Measurements from ENCODE around the gene AUTS2.

The AUTS2 gene

GRCh38 chr7:70298780-70299471 is 700.7 kb downstream of the AUTS2 start:
- DNase-seq: no peak

- no peak for DNase-seq
Observed at GRCh38 chr7:70299472-70299807, 701.2 kb downstream of the AUTS2 start.

- DNase-seq: no peak
Observed at GRCh38 chr7:70301673-70302185, 703.5 kb downstream of the AUTS2 start.

GRCh38 chr7:70303309-70303708 is 705.0 kb downstream of the AUTS2 start:
- DNase-seq: no peak

- DNase-seq: no peak
Observed at GRCh38 chr7:70303780-70304179, 705.5 kb downstream of the AUTS2 start.

GRCh38 chr7:70306173-70306572 is 707.9 kb downstream of the AUTS2 start:
- no peak for DNase-seq

GRCh38 chr7:70307544-70308106 is 709.4 kb downstream of the AUTS2 start:
- DNase-seq: no peak

GRCh38 chr7:70312336-70312735 is 714.1 kb downstream of the AUTS2 start:
- DNase-seq: no peak

- no peak for DNase-seq
Observed at GRCh38 chr7:70313271-70313670, 715.0 kb downstream of the AUTS2 start.

GRCh38 chr7:70313687-70314086 is 715.4 kb downstream of the AUTS2 start:
- DNase-seq: no peak

GRCh38 chr7:70314221-70314620 is 715.9 kb downstream of the AUTS2 start:
- no peak for DNase-seq

- no peak for DNase-seq
Observed at GRCh38 chr7:70316745-70317144, 718.5 kb downstream of the AUTS2 start.

GRCh38 chr7:70317356-70317755 is 719.1 kb downstream of the AUTS2 start:
- DNase-seq: no peak

GRCh38 chr7:70318511-70318910 is 720.2 kb downstream of the AUTS2 start:
- DNase-seq: no peak

- no peak for DNase-seq
Observed at GRCh38 chr7:70319057-70319456, 720.8 kb downstream of the AUTS2 start.

- no peak for DNase-seq
Observed at GRCh38 chr7:70321016-70321590, 722.8 kb downstream of the AUTS2 start.

GRCh38 chr7:70322856-70323255 is 724.6 kb downstream of the AUTS2 start:
- no peak for DNase-seq

- no peak for DNase-seq
Observed at GRCh38 chr7:70325509-70326101, 727.3 kb downstream of the AUTS2 start.

GRCh38 chr7:70334295-70334694 is 736.0 kb downstream of the AUTS2 start:
- DNase-seq: no peak

- no peak for DNase-seq
Observed at GRCh38 chr7:70334871-70335270, 736.6 kb downstream of the AUTS2 start.

- no peak for DNase-seq
Observed at GRCh38 chr7:70336536-70336935, 738.3 kb downstream of the AUTS2 start.

GRCh38 chr7:70338015-70338414 is 739.7 kb downstream of the AUTS2 start:
- no peak for DNase-seq

GRCh38 chr7:70340236-70340635 is 742.0 kb downstream of the AUTS2 start:
- no peak for DNase-seq

GRCh38 chr7:70341446-70341845 is 743.2 kb downstream of the AUTS2 start:
- DNase-seq: no peak
